A673 (cell line): ENCODE data around the gene SLC38A4. TPM values are rescaled to one million over a fixed set of nuclear protein-coding genes. Genes with fewer than 3 reads are reported as not detected.

ENCODE experiments used
- BruUV-seq: library from RNA; stranded (reverse); fragments of 400-500 nt; replicated peaks from 2 replicates; lab custom pipeline; 2021; lab: Mats Ljungman, UMichigan
- CTCF ChIA-PET: fragments of 300-600 bp; sonication (Branson Sonifier 250); formaldehyde crosslinking; loops from one replicate; lab custom pipeline; 2022; ENCODE audit warnings: antibody characterized with exemption; lab: Charles Lee
- POLR2A ChIA-PET: fragments of 300-600 bp; sonication (Branson Sonifier 250); formaldehyde crosslinking; loops from one replicate; lab custom pipeline; 2022; ENCODE audit warnings: antibody characterized with exemption; ENCODE audit not compliant: low non-redundant PET; lab: Charles Lee
- DNase-seq: peaks from one replicate; pipeline ENCODE4 v3.0.0-alpha.2; 2015; ENCODE audit warnings: low spot score
- H3K27ac ChIP-seq: fragments of 200-600 bp; sonication (generic); 2 replicates; pipeline ENCODE4 v1.5.1; 2016; ENCODE audit warnings: mixed run types, low read depth, mild to moderate bottlenecking, mixed read lengths, antibody characterized with exemption, low read length; ENCODE audit not compliant: poor library complexity, severe bottlenecking
- H3K27me3 ChIP-seq: fragments of 200-600 bp; sonication (generic); replicated peaks from 2 replicates; pipeline ENCODE4 v1.6.1; 2017; ENCODE audit warnings: mixed run types, low read depth, mild to moderate bottlenecking, mixed read lengths, antibody characterized with exemption, low read length; ENCODE audit not compliant: insufficient read depth, poor library complexity
- H3K36me3 ChIP-seq: fragments of 200-600 bp; sonication (generic); 2 replicates; pipeline ENCODE4 v1.6.1; 2016; ENCODE audit warnings: mixed run types, mild to moderate bottlenecking, mixed read lengths, antibody characterized with exemption, low read length; ENCODE audit not compliant: insufficient read depth, poor library complexity, severe bottlenecking
- H3K4me1 ChIP-seq: fragments of 200-600 bp; sonication (generic); 2 replicates; pipeline ENCODE4 v1.6.1; 2017; ENCODE audit warnings: mixed run types, mild to moderate bottlenecking, mixed read lengths, antibody characterized with exemption, low read length; ENCODE audit not compliant: insufficient read depth, poor library complexity, severe bottlenecking
- H3K4me3 ChIP-seq: fragments of 200-600 bp; sonication (generic); 2 replicates; pipeline ENCODE4 v1.5.1; 2016; ENCODE audit warnings: low read depth, mixed run types, mild to moderate bottlenecking, mixed read lengths, low read length; ENCODE audit not compliant: poor library complexity, severe bottlenecking
- H3K9me3 ChIP-seq: fragments of 200-600 bp; sonication (generic); 2 replicates; pipeline ENCODE4 v1.6.1; 2016; ENCODE audit warnings: mixed run types, low read depth, mild to moderate bottlenecking, mixed read lengths, antibody characterized with exemption, low read length; ENCODE audit not compliant: poor library complexity, severe bottlenecking
- CTCF ChIP-seq: fragments of 300-800, 200-600 bp; sonication (generic); conservative IDR thresholded peaks from 2 replicates; pipeline ENCODE4 v1.5.1; 2017; ENCODE audit warnings: low read depth, mild to moderate bottlenecking, antibody characterized with exemption, low read length, moderate library complexity, mixed read lengths
- EZH2 ChIP-seq: fragments of 200-600 bp; sonication (generic); IDR thresholded peaks from 2 replicates; pipeline ENCODE4 v1.6.1; 2017; ENCODE audit warnings: borderline replicate concordance, low read depth, mild to moderate bottlenecking, mixed read lengths, antibody characterized with exemption, low read length; ENCODE audit not compliant: poor library complexity, severe bottlenecking
- intact Hi-C: fragments of 100-400 bp; cut with micrococcal nuclease; formaldehyde crosslinking; loops from one replicate; pipeline ENCODE4 v1.10.0; 2022; ENCODE audit not compliant: unreplicated experiment
- total RNA-seq: library from RNA; stranded (reverse); gene quantifications from 2 replicates; pipeline ENCODE4 v1.2.3, GENCODE V29; 2021

SLC38A4 gene
- total RNA-seq, 1 experiment from 2014 or later: 0.58 TPM

- Histone ChIP-seq H3K9me3 (no peaks in the 10 kb centered on the region), H3K4me3 (no peak overlapping the region), H3K4me1 (no peaks in the 10 kb centered on the region), H3K27ac (no peak overlapping the region), H3K36me3 (no peaks in the 10 kb centered on the region), H3K27me3 (no peaks in the 10 kb centered on the region)
- intact Hi-C loops: no loop called here
- no peak for TF ChIP-seq CTCF
- TF ChIP-seq EZH2: no peak
- CTCF ChIA-PET: no interaction called here
- BruUV-seq: no TSS peak
- DNase-seq: no peak
- POLR2A ChIA-PET: interaction anchor here (0.7 kb wide), 1 partner anchor 120 kb away, joined by 6 read pairs; no protein-coding TSS in a partner anchor
Observed at GRCh38 chr12:46839964-46840363, 14.2 kb upstream of the SLC38A4 start.

- POLR2A ChIA-PET: interaction anchor here (0.7 kb wide), 1 partner anchor 119 kb away, joined by 6 read pairs; no protein-coding TSS in a partner anchor
- no peak for TF ChIP-seq EZH2
- no peak for TF ChIP-seq CTCF
- H3K4me1 ChIP-seq: no peaks in the 10 kb centered on the region
- no peak overlapping the region for H3K27ac ChIP-seq
- CTCF ChIA-PET: no interaction called here
- no peaks in the 10 kb centered on the region for H3K27me3 ChIP-seq
- DNase-seq: no peak
- intact Hi-C loops: no loop called here
- no peaks in the 10 kb centered on the region for H3K36me3 ChIP-seq
- H3K4me3 ChIP-seq: no peak overlapping the region
- no peaks in the 10 kb centered on the region for H3K9me3 ChIP-seq
- no TSS peak for BruUV-seq
Observed at GRCh38 chr12:46839232-46839631, 13.4 kb upstream of the SLC38A4 start.

- intact Hi-C loops: no loop called here
- no peak for DNase-seq
- no peak overlapping the region for H3K4me3 ChIP-seq
- no peaks in the 10 kb centered on the region for H3K9me3 ChIP-seq
- ChIA-PET POLR2A (no interaction called here), CTCF (no interaction called here)
- H3K36me3 ChIP-seq: no peaks in the 10 kb centered on the region
- H3K27me3 ChIP-seq: peaks cover 29% of the 10 kb centered on the region
- BruUV-seq: no TSS peak
- no peak for TF ChIP-seq CTCF
- TF ChIP-seq EZH2: no peak
- H3K27ac ChIP-seq: no peak overlapping the region
- H3K4me1 ChIP-seq: no peaks in the 10 kb centered on the region
Observed at GRCh38 chr12:46835785-46836184, 10.0 kb upstream of the SLC38A4 start.
